HEK293 (cell line): Measurements from ENCODE around the gene SS18L1.

Source experiments
- CTCF ChIP-seq: fragments of 450-650 bp; formaldehyde crosslinking; IDR thresholded peaks from 2 replicates; pipeline ENCODE4 v1.5.1; 2016; ENCODE audit warnings: missing biosample characterization, missing genetic modification characterization
- ZBTB21 ChIP-seq: fragments of 450-650 bp; formaldehyde crosslinking; IDR thresholded peaks from 2 replicates; pipeline ENCODE4 v1.5.1; 2017; ENCODE audit warnings: missing biosample characterization, missing genetic modification characterization
- ZNF24 ChIP-seq: fragments of 450-650 bp; formaldehyde crosslinking; IDR thresholded peaks from 2 replicates; pipeline ENCODE4 v1.5.1; 2016; ENCODE audit warnings: missing biosample characterization, missing genetic modification characterization
- TF ChIP-seq, protein P1 (sequence below): fragments of 450-650 bp; IDR thresholded peaks from 2 replicates; pipeline ENCODE4 v1.5.1; 2018; ENCODE audit warnings: missing biosample characterization, mild to moderate bottlenecking, missing genetic modification characterization

DNA sequence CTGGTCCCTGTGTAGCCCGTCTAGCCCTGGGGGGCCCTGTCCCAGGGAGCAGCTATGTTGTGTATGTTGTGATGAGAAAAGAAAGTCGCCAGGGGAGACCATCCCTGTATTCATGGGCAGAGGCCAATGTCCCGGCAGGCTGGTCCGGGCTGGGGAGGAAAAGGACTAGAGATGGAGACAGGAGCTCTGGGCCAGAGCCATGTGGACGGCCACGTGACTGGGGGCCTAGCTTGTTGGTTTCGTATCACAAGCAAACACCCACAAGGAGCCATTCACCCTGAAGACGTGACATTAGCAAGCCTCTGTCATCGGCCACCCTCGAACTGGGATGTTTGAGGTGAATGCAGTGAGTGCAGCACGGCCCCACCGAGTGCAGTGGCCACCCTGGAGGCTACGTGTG lies 79.4 kb downstream of the SS18L1 start:
- TF ChIP-seq, protein P1, sequence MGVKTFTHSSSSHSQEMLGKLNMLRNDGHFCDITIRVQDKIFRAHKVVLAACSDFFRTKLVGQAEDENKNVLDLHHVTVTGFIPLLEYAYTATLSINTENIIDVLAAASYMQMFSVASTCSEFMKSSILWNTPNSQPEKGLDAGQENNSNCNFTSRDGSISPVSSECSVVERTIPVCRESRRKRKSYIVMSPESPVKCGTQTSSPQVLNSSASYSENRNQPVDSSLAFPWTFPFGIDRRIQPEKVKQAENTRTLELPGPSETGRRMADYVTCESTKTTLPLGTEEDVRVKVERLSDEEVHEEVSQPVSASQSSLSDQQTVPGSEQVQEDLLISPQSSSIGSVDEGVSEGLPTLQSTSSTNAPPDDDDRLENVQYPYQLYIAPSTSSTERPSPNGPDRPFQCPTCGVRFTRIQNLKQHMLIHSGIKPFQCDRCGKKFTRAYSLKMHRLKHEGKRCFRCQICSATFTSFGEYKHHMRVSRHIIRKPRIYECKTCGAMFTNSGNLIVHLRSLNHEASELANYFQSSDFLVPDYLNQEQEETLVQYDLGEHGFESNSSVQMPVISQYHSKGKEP (tag by site-specific recombination) = no peak
- TF ChIP-seq ZNF24 (tag by site-specific recombination) (no peak), ZBTB21 (tag by site-specific recombination) (no peak), CTCF (tag by site-specific recombination) (no peak)
